ENCODE results near the gene NLE1.

DNA sequence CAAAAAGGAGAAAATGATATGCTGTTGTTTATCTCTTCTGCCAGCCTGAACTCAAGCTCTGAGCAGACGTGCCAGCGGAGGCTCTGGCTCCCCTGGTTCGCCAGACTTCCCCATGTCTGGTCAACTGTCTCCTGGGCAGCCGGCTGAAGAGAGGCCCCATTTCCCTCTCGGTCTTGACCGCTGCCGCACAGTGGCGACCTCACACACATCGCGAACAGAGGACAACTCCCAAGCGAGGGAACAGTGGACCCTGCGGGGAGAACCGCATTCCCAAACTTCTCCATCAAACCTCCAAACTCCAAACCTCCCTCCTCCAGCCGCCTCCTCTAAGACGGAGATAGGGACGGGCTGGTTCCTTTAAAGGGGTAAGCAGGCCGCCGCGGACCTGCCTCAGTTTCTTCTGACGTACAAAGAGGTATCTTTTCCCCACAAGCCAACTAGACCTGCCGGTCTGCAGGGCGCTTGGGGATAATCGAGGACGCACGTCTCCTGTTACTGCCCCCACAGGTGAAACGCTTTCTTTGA, 53.7 kb downstream of the NLE1 start:
- TF ChIP-seq GATA2 (IDR thresholded peaks at IDR 0.05; ENCODE audit: low read depth, low read length), result no peak
- no peak for TF ChIP-seq GATA3 (IDR thresholded peaks at IDR 0.05; ENCODE audit: low read depth, low read length)
